HCT116 (cell line): Measurements from ENCODE around the gene ZFAND6. TPM values are rescaled to one million over a fixed set of nuclear protein-coding genes. Genes with fewer than 3 reads are reported as not detected.
A peak's percentile ranks its signal among the peaks of the same experiment; 100 is the strongest.

Experiments
- ATAC-seq: fragments of 200-7000 bp; cut with Tn5 transposase; 2 replicates; pipeline ENCODE4 v1.9.1; 2020; ENCODE audit warnings: mild to moderate bottlenecking, moderate library complexity
- BruUV-seq: library from RNA; stranded (reverse); fragments of 400-500 nt; replicated peaks from 2 replicates; lab custom pipeline; 2021; lab: Mats Ljungman, UMichigan
- CTCF ChIA-PET: fragments of 300-600 bp; sonication (Branson Sonifier 250); formaldehyde crosslinking; loops from one replicate; lab custom pipeline; 2021; ENCODE audit warnings: antibody characterized with exemption; lab: Charles Lee
- POLR2A ChIA-PET: fragments of 300-600, 350-600 bp; sonication (Branson Sonifier 250); formaldehyde crosslinking; loops from one replicate; lab custom pipeline; 2021; ENCODE audit warnings: antibody characterized with exemption; lab: Charles Lee
- RAD21 ChIA-PET, 2 experiments: fragments of 300-600 bp; sonication (Branson Sonifier 250); formaldehyde crosslinking; loops; one replicate each; lab custom pipeline; 2023; ENCODE audit warnings: low total read pairs in 2 of 2; ENCODE audit not compliant: uncharacterized antibody in 2 of 2, unreplicated experiment in 2 of 2, low non-redundant PET in 1 of 2; lab: Charles Lee
- DNase-seq: peaks from one replicate; pipeline ENCODE4 v3.0.0-alpha.2; 2010; ENCODE audit warnings: low read depth, low spot score
- H2AFZ ChIP-seq: fragments of 200-600 bp; shearing (Covaris generic), sonication (generic); 2 replicates; pipeline ENCODE4 v1.6.1; 2017; ENCODE audit warnings: low read depth, mixed run types, mixed read lengths, antibody characterized with exemption, low read length; ENCODE audit not compliant: poor library complexity, severe bottlenecking
- H3K27ac ChIP-seq: 2 replicates; pipeline ENCODE4 v1.5.1; 2012; ENCODE audit warnings: low read depth, low read length
- H3K27me3 ChIP-seq: fragments of 200-600 bp; sonication (generic); 2 replicates; pipeline ENCODE4 v1.6.1; 2016; ENCODE audit warnings: mixed run types, low read length, mixed read lengths; ENCODE audit not compliant: insufficient read depth
- H3K36me3 ChIP-seq, 2 experiments: fragments of 200-500 bp in 1 of 2; fragments of 200-600 bp in 1 of 2; sonication (Bioruptor generic) in 1 of 2; sonication (generic) in 1 of 2; 2 replicates each; pipeline versions ENCODE4 v1.5.1 to v1.6.1; 2014 to 2016; ENCODE audit warnings: low read length in 2 of 2, inconsistent platforms in 1 of 2, mixed read lengths in 1 of 2, mixed run types in 1 of 2; ENCODE audit not compliant: insufficient read depth in 2 of 2, control insufficient read depth in 1 of 2
- H3K4me1 ChIP-seq, 2 experiments: fragments of 200-600 bp in 1 of 2; sonication (generic) in 1 of 2; 2 replicates each; pipeline versions ENCODE4 v1.5.1 to v1.6.1; 2012 to 2017; ENCODE audit warnings: low read length in 2 of 2, inconsistent platforms in 1 of 2, mild to moderate bottlenecking in 1 of 2, mixed read lengths in 1 of 2, mixed run types in 1 of 2, moderate library complexity in 1 of 2; ENCODE audit not compliant: insufficient read depth in 2 of 2, control insufficient read depth in 1 of 2
- H3K4me2 ChIP-seq: fragments of 200-600 bp; sonication (generic); 2 replicates; pipeline ENCODE4 v1.6.1; 2017; ENCODE audit warnings: mixed run types, low read length, mixed read lengths
- H3K4me3 ChIP-seq, 2 experiments: fragments of 200-600 bp in 1 of 2; sonication (generic) in 1 of 2; replicated peaks in 1 of 2; 2 replicates each; pipeline ENCODE4 v1.5.1; 2011 to 2016; ENCODE audit warnings: low read length in 2 of 2, control low read depth in 1 of 2, low read depth in 1 of 2, mild to moderate bottlenecking in 1 of 2, mixed read lengths in 1 of 2, mixed run types in 1 of 2
- H3K79me2 ChIP-seq: fragments of 200-600 bp; sonication (generic); 2 replicates; pipeline ENCODE4 v1.6.1; 2017; ENCODE audit warnings: mild to moderate bottlenecking, mixed run types, low read length, moderate library complexity, mixed read lengths; ENCODE audit not compliant: insufficient read depth
- H3K9ac ChIP-seq: fragments of 200-600 bp; sonication (generic); 2 replicates; pipeline ENCODE4 v1.6.1; 2016; ENCODE audit warnings: low read length, mixed read lengths
- H3K9me2 ChIP-seq: fragments of 200-600 bp; sonication (generic), shearing (Covaris generic); 2 replicates; pipeline ENCODE4 v1.6.1; 2017; ENCODE audit warnings: mixed run types, mild to moderate bottlenecking, moderate library complexity; ENCODE audit not compliant: insufficient read depth
- H3K9me3 ChIP-seq, 2 experiments: fragments of 200-500 bp in 1 of 2; fragments of 200-600 bp in 1 of 2; sonication (Bioruptor generic) in 1 of 2; sonication (generic) in 1 of 2; 2 replicates each; pipeline ENCODE4 v1.6.1; 2014 to 2017; ENCODE audit warnings: low read length in 2 of 2, mixed read lengths in 2 of 2, inconsistent platforms in 1 of 2, low read depth in 1 of 2, mild to moderate bottlenecking in 1 of 2, mixed run types in 1 of 2, moderate library complexity in 1 of 2; ENCODE audit not compliant: control insufficient read depth in 1 of 2, insufficient read depth in 1 of 2
- H4K20me1 ChIP-seq: fragments of 200-600 bp; sonication (generic), shearing (Covaris generic); 2 replicates; pipeline ENCODE4 v1.6.1; 2017; ENCODE audit warnings: mixed run types, mild to moderate bottlenecking, moderate library complexity; ENCODE audit not compliant: insufficient read depth
- CBX3 ChIP-seq: IDR thresholded peaks from 2 replicates; pipeline ENCODE4 v1.6.1; 2012; ENCODE audit warnings: low read depth
- CEBPB ChIP-seq: IDR thresholded peaks from 2 replicates; pipeline ENCODE4 v1.6.1; 2012; ENCODE audit warnings: low read depth
- EGR1 ChIP-seq: IDR thresholded peaks from 2 replicates; pipeline ENCODE4 v1.6.1; 2012; ENCODE audit warnings: low read depth
- EZH2phosphoT487 ChIP-seq: fragments of 200-600 bp; IDR thresholded peaks from 2 replicates; pipeline ENCODE4 v1.6.1; 2018; ENCODE audit warnings: antibody characterized with exemption, borderline replicate concordance
- FOSL1 ChIP-seq: IDR thresholded peaks from 2 replicates; pipeline ENCODE4 v1.6.1; 2012; ENCODE audit warnings: low read depth
- JUND ChIP-seq: IDR thresholded peaks from 2 replicates; pipeline ENCODE4 v1.6.1; 2012
- POLR2AphosphoS5 ChIP-seq: IDR thresholded peaks from 2 replicates; pipeline ENCODE4 v1.6.1; 2011; ENCODE audit warnings: mild to moderate bottlenecking, low read depth, low read length, moderate library complexity
- RAD21 ChIP-seq: IDR thresholded peaks from 2 replicates; pipeline ENCODE4 v1.6.1; 2012; ENCODE audit warnings: low read depth, mild to moderate bottlenecking
- SP1 ChIP-seq: IDR thresholded peaks from 2 replicates; pipeline ENCODE4 v1.6.1; 2012; ENCODE audit warnings: low read depth
- TCF7L2 ChIP-seq: IDR thresholded peaks from 2 replicates; pipeline ENCODE4 v1.7.0; 2011; ENCODE audit warnings: borderline replicate concordance, inconsistent platforms; ENCODE audit not compliant: insufficient read depth, insufficient read length; ENCODE audit errors: extremely low read depth
- ZFX ChIP-seq: fragments of 450-650 bp; IDR thresholded peaks from 2 replicates; pipeline ENCODE4 v1.6.1; 2017
- intact Hi-C: fragments of 100-400 bp; cut with micrococcal nuclease; formaldehyde crosslinking; loops from 2 replicates; pipeline ENCODE4 v1.10.0; 2022
- total RNA-seq: library from RNA; stranded (reverse); gene quantifications from one replicate; pipeline ENCODE4 v1.2.1, GENCODE V29; 2021; ENCODE audit not compliant: unreplicated experiment
- TF ChIP-seq, protein P1 (sequence below): IDR thresholded peaks from 2 replicates; pipeline ENCODE4 v1.6.1; 2012; ENCODE audit warnings: low read depth
- TF ChIP-seq, protein P2 (sequence below): IDR thresholded peaks from 2 replicates; pipeline ENCODE4 v1.6.1; 2012
- TF ChIP-seq, protein P3 (sequence below): IDR thresholded peaks from 2 replicates; pipeline ENCODE4 v1.6.1; 2012
- TF ChIP-seq, protein P4 (sequence below): IDR thresholded peaks from 2 replicates; pipeline ENCODE4 v1.6.1; 2011; ENCODE audit warnings: mild to moderate bottlenecking, low read length, moderate library complexity; ENCODE audit not compliant: insufficient replicate concordance; ENCODE audit errors: extremely low read depth

Gene ZFAND6
- total RNA-seq, 1 experiment from 2014 or later: 51.3 TPM

DNA sequence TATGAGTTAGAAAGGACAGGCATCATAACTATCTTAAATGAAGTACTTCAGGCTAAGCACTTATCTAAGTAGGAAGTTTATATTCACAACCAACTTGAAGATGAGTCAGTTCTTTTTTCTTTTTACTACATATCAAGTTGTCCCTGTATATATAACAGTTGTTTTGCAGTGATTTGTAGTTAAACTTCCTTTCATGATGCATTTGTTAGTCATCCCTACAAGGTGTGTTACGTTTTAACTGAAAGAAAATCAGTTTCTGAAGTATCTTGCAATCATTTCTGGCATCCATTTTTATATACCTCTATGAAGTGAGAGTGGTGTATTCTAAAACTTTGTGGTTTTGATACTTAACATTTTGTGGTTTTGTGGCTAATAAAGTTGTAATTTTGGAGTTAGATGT lies 46.1 kb downstream of the ZFAND6 start:
- TF ChIP-seq TCF7L2 (no peak), FOSL1 (no peak), SP1 (no peak), EZH2phosphoT487 (no peak), ZFX (no peak), POLR2AphosphoS5 (no peak), EGR1 (no peak), RAD21 (no peak), CEBPB (no peak), CBX3 (no peak), JUND (no peak)
- TF ChIP-seq, protein P1, sequence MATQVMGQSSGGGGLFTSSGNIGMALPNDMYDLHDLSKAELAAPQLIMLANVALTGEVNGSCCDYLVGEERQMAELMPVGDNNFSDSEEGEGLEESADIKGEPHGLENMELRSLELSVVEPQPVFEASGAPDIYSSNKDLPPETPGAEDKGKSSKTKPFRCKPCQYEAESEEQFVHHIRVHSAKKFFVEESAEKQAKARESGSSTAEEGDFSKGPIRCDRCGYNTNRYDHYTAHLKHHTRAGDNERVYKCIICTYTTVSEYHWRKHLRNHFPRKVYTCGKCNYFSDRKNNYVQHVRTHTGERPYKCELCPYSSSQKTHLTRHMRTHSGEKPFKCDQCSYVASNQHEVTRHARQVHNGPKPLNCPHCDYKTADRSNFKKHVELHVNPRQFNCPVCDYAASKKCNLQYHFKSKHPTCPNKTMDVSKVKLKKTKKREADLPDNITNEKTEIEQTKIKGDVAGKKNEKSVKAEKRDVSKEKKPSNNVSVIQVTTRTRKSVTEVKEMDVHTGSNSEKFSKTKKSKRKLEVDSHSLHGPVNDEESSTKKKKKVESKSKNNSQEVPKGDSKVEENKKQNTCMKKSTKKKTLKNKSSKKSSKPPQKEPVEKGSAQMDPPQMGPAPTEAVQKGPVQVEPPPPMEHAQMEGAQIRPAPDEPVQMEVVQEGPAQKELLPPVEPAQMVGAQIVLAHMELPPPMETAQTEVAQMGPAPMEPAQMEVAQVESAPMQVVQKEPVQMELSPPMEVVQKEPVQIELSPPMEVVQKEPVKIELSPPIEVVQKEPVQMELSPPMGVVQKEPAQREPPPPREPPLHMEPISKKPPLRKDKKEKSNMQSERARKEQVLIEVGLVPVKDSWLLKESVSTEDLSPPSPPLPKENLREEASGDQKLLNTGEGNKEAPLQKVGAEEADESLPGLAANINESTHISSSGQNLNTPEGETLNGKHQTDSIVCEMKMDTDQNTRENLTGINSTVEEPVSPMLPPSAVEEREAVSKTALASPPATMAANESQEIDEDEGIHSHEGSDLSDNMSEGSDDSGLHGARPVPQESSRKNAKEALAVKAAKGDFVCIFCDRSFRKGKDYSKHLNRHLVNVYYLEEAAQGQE: no peak
- TF ChIP-seq, protein P2, sequence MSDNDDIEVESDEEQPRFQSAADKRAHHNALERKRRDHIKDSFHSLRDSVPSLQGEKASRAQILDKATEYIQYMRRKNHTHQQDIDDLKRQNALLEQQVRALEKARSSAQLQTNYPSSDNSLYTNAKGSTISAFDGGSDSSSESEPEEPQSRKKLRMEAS: no peak
- TF ChIP-seq, protein P3, sequence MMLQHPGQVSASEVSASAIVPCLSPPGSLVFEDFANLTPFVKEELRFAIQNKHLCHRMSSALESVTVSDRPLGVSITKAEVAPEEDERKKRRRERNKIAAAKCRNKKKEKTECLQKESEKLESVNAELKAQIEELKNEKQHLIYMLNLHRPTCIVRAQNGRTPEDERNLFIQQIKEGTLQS: no peak
- TF ChIP-seq, protein P4, sequence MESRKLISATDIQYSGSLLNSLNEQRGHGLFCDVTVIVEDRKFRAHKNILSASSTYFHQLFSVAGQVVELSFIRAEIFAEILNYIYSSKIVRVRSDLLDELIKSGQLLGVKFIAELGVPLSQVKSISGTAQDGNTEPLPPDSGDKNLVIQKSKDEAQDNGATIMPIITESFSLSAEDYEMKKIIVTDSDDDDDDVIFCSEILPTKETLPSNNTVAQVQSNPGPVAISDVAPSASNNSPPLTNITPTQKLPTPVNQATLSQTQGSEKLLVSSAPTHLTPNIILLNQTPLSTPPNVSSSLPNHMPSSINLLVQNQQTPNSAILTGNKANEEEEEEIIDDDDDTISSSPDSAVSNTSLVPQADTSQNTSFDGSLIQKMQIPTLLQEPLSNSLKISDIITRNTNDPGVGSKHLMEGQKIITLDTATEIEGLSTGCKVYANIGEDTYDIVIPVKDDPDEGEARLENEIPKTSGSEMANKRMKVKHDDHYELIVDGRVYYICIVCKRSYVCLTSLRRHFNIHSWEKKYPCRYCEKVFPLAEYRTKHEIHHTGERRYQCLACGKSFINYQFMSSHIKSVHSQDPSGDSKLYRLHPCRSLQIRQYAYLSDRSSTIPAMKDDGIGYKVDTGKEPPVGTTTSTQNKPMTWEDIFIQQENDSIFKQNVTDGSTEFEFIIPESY: no peak
- no peaks in the 10 kb centered on the region for H3K27me3 ChIP-seq
- H4K20me1 ChIP-seq: no peaks in the 10 kb centered on the region
- RAD21 ChIA-PET: no interaction called here
- peak overlapping the region; percentile 33; the same call in 1 of the 2 replicates for H3K4me2 ChIP-seq
- no peak overlapping the region for H3K4me3 ChIP-seq
- no peaks in the 10 kb centered on the region for H3K36me3 ChIP-seq
- no peak for DNase-seq
- intact Hi-C loops: no loop called here
- CTCF ChIA-PET: no interaction called here
- peaks cover 0 to 13% of the 10 kb centered on the region in 2 experiments; a peak in 2 of 4 replicates for H3K4me1 ChIP-seq
- H3K9me2 ChIP-seq: no peaks in the 10 kb centered on the region
- H3K9ac ChIP-seq: no peak overlapping the region
- no peak overlapping the region for H2AFZ ChIP-seq
- H3K9me3 ChIP-seq: no peaks in the 10 kb centered on the region
- no TSS peak for BruUV-seq
- ATAC-seq: 0 out of 2 replicates have a peak, but pooled peaks have one; percentile 20
- POLR2A ChIA-PET: no interaction called here
- H3K27ac ChIP-seq: no peak overlapping the region
- peaks cover 18% of the 10 kb centered on the region for H3K79me2 ChIP-seq
